Suppressor macrophage (primary cell): ENCODE measurements around the gene TCTN1.

Experiments
- DNase-seq, 4 experiments: peaks; one replicate each; pipeline ENCODE4 v3.0.0-alpha.2; 2020 to 2022

Gene TCTN1

DNA sequence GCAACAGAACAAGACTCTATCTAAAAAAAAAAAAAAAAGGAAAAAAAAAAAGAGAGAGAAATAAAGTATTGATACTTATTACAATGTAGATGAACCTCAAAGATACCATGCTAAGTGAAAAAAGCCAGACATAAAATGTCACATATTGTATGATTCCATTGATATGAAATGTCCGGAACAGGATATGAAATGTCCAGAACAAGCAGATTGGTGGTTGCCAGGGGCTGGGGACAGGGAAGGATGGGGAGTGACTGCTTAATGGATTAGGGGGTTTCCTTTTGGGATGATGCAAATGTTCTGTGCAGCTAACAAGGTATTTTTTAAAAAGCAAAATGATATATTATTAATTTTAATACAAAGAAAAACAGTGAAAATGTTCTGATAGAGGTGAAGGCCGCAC, 70.0 kb downstream of the TCTN1 start:
- DNase-seq, result no peak

DNA sequence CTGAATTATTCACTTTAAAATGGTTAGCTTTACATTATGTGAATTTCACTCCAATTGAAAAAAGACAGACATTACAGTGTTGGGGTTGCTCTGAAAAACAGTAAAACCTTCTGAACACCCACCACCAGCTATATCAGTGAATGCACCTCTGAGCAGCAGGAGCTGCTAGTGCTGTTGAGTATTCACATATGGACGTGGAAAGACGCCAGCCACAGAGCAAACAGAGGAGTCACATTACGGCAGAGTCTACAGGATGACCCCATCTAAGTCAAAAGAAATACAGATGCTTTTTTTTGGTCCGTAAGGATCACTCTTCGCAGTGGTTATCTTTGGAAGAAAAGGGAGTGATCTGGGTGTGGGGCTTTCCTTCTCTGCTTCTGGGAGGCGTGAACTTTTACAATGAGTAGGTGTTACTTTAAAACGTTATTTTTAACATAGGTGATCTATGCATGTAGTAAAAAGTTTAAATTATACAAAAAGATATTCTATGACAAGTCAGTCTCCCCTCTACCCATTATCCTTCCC, 70.4 kb downstream of the TCTN1 start:
- DNase-seq, result no peak

- no peak for DNase-seq
Observed at GRCh38 chr12:110686294-110686903, 72.5 kb downstream of the TCTN1 start.

DNA sequence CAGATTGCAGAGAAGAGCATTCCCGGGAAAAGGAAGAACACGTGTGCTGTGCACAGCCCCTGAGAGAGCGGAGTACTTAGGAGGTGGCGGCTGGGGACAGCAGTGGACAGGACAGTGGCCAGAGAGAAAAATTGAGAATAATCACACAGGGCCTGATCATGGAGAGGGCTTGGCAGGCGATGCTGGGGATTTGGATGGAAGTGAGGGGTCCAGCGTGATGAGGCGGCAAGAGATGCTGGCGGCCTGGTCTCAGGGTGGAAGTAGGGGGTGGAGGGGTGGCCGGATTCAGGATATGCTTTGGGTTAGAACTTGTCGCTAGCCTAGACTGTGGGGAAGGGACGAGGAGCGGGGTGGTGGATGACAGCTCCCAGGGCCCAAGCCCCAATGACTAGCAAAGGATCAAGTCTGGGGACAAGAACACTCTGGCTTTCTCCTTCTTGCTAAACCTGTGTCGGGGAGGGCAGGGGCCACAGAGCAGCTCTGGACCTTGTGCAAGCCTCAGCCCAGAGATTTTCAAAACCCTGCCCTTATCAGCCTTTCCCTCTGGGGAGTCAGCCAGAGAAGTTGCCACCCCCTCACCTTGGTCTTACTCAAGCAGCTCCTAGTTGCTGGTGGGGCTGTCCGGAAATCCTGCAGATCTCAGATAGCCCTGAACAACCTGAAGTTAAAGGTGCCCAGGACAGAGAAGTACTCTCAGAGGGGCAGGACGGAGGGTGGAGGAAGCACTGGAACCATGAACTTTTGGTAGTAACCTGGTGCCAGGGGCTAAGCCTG, 73.7 kb downstream of the TCTN1 start:
- DNase-seq, result peak; percentile 27 to 58 (median 56)

- DNase-seq, result peak in 3 of 4 experiments; percentile 19 to 62 (median 34)
Observed at GRCh38 chr12:110688446-110689280, 74.7 kb downstream of the TCTN1 start, which contains the start of gene HVCN1. TSS of gene HVCN1 (minus strand) at chr12:110689115. CDS start at chr12:110683245, 5,870 bp downstream.

DNA sequence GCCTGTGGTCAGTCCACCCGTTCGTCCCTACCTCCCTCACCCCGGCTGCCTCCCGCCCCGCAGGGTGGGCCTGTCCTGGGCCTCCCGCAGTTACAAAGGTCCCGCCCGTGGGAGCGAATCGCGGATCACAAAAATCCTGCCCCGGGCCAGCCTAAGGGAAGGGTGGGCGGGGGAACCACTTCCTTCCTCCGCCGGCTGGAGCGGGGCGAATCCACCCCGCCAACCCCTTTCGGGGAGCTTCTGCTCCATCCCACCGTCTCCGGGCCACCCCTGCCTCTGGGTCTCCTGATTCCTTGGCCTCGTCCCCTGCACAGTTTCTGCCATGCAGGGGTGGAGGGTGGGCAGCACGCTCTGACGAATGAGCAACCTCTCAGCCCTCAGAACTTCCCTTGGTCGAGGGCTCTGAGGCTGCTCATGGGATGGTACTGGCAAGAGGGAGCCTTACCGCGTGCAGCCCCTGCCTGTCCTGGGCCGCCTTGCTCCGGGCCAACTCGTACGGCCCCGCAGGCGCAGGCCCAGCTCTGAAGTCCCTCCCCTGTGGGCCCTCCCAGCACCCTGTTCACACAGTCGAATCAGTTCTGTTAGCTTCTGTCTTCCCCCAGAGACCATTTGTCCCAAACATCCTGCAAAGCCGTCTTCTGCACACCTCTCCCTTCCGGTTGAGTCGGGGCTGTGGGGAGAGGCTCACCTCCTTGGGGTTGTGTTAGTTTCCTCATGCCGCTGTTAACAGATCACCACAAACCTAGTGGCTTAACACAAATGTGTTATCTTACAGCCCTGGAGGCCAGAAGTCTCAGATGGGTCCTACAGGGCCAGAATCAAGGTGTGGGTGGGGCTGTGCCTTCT, 75.6 kb downstream of the TCTN1 start:
- DNase-seq, result peak; percentile 87 to 95 (median 94)

DNA sequence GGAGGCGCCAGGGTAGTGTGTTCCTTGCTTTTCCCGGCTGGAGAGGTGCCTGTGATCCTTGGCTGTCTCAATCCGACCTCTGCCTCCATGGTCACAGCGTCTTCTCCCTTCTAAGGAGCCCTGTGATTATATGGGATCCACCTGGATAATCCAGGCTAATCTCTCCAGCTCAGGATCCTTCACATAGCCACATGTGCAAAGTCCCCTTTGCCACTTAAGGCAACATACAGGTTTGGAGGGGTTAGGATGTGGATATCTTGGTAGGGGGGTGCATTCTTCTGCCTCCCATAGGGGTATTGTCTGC, 76.2 kb downstream of the TCTN1 start:
- no peak for DNase-seq

DNA sequence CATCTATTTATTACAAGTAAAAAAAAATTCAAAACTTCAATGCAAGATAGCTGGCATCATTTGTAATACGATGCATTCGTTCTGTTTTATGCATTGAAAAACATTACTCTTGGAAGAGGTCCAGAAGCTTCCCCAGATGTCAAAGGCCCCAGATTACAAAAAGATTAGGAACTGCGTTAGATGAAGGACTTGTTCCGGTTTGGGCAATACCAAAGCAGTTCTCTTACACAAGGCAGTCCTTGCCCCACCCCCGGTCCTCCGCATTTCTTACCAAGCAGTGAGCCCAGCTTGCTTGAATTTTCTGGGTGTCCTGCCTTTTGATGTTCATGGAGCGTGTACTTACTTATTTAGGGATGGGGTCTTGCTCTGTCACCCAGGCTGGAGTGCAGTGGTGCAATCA, 79.8 kb downstream of the TCTN1 start:
- DNase-seq, result peak; percentile 85 to 95 (median 93)

DNA sequence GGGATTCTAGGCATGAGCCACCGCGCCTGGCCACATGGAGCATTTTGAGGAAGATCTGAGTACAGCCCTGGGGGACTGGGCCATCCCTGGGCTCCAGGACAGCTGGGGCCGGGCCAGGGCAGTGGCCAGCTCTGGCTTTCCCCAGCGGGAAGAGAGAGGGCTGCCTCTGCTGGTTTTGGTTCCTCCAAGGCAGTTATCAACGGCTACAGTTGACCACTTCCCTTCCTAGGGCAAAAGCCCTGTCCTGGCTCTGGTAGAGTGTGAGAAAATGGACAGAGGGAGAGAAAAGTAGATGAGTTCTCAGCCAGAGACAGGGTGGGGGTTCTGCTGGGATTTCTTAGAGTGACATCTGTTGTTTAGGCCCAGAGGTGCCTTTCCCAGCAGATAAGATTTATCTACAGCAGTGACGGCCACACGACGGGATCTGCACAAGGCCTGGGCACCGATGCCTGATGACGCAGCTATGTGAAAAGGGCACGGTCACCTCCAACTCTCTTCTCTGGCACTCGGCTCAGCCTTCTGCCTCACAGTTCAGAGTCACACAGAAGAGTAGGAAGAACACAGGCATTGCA, 80.5 kb downstream of the TCTN1 start:
- peak; percentile 91 to 95 (median 94) for DNase-seq

DNA sequence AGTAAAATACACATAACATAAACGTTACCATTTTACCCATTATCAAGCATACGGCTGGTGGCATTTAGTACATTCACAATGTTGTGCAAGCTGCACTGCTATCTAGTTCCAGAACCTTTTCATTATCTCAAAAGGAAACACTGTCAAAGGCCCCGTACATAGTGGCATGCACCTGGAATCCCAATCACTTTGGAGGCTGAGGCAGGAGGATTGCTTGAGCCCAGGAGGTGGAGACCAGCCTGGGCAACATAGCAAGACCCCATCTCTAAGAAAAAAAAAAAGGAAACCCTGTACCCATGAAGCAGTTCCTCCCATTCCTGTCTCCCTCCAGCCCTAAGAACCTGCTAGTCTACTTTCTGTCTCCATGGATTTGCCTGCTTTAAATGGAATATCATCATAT, 82.4 kb downstream of the TCTN1 start:
- DNase-seq, result no peak

DNA sequence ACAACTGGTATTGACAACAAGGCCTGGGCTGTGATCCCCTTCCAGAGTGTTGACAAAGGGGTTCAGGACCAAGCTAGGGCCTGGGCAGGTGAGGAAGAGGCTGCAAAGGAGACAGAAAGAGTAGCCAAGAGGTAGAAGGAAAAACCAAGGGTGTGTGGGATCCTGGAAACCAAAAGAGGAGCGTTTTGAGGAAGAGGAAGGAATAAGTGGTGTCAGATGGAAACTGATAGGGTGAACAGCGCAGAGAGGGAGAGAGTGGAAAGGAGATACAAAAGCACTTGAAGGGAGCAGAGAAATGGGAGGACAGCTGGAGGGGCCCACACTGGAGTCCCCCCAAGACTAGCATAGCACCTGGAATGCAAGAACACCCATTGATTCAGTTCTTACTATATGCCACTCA, 83.3 kb downstream of the TCTN1 start:
- peak in 3 of 4 experiments; percentile 19 to 43 (median 24) for DNase-seq

DNA sequence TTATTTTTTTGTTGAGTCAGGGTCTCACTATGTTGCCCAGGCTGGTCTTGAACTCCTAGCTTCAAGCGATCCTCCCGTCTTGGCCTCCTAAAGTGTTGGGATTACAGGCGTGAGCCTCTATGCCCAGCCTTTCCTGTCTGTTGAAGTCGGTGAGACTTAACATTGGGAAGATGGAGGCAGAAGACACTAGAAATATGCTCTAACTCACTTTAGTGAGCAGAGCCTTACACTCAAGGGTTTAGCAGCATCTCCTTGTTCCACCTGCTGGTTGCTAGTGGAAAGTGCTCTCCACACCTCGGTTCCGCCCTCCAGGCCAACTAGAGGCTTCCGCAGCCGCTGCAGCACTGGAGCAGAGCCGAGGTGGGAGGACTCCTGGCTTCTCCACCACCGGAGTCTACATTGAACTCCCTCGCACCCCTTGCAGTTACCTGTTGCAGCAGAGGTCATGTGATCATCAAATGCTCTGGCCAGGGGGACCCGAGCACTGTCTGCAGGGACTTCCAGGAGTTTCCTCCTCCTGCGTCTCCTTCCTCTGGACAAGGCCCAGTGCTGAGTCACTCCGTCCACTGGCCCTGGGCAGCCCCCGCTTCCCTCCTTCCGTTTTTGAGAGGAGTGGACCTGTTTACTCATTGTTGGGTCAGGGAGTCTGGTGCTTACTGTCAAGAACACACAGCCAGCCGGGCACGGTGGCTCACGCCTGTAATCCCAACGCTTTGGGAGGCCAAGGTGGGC, 84.4 kb downstream of the TCTN1 start:
- DNase-seq, result peak; percentile 88 to 95 (median 93)
